Activated naive CD4-positive, alpha-beta T cell treated with anti-CD3 and anti-CD28 coated beads, Interleukin-2, amount 50 U/mL, for 16 hours (primary cell): ENCODE data around the gene PATL1.
"Not testable (repeated sequence)": the region's sequence is repeated elsewhere in the genome, so short reads cannot be mapped to it uniquely, and the experiment has no call there.

Source experiments
- DNase-seq: peaks from one replicate; pipeline ENCODE4 v3.0.0-alpha.2; 2020

Gene PATL1

GRCh38 chr11:59671471-59671870 lies 2.6 kb upstream of the PATL1 start:
- no peak for DNase-seq

DNA sequence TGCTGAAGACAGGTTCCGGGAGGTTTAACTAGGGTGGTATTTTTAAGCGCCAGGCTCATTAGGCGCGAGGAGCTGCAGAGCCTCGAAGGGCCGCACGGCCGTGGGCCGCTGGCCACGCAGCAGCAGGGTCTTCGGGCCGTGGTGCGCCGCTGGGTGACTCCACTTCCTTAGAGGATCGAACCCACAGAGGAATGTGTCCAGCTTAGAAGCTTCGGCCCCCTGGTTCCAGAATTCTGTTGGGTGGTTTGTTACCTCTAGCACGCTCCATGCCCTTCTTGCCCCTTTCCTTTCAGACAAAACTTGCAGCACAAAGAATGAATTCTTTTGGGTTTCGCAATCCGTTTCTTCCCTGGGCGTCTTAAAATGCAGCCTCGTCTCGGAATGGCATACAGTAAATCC lies 773 bp upstream of the PATL1 start:
- DNase-seq, result no peak

DNA sequence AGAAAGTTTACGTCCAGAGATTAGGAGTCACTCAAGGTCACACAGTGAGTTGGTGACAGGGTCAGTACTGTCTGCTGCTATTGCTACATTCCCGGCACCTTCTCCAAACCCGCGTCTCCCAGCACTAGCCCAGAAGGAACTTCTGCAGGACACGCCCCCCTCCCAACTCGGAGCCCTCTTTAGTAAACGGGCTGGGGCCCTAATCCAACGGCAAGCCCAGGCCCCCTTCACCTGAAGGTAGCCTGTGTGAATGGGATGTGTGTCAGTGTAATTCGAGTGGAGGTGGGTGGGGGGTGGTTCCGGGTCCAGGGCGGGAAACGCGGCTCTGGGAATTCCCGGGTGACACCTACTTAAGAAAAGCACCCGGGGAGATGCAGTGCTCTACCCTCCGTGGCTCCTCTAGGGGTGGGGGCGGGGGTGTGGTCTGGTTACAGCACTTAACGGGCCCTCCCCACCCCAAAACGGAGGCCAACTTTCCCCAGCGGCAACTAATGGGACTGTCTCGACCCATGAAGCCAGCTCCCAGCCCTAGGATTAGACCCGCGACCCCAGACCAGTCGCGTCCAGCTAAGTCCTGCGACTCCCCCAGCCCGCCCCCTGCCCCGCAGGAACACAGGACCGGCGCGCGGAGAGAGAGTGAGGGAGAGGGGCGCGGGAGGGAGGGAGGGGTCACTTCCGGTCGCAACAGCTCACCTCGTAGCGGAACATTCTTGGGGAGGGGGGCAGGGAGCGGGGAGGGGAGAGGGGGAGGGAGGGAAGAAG lies 468 bp downstream of the PATL1 start:
- peak; percentile 74 for DNase-seq

DNA sequence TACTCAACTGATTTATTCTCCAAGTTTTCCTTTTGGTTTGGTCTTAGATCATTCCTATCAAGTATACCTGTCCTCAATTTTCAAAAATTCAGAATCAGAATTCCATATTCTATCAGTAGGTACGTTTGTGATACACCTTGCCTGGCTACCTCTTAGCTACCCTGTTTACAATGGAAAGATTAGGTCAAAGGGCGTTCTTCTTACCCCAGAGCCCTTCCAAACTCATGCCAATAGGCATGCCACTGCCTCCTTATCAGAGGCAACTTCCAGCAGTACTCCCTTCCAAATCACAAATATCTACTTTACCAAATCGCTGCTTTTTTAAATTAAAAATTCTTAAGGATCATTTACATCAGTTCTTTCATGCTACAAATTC lies 1.0 kb downstream of the PATL1 start:
- DNase-seq, result no peak

- DNase-seq, result no peak
Observed at GRCh38 chr11:59666969-59667368, 1.9 kb downstream of the PATL1 start.

DNA sequence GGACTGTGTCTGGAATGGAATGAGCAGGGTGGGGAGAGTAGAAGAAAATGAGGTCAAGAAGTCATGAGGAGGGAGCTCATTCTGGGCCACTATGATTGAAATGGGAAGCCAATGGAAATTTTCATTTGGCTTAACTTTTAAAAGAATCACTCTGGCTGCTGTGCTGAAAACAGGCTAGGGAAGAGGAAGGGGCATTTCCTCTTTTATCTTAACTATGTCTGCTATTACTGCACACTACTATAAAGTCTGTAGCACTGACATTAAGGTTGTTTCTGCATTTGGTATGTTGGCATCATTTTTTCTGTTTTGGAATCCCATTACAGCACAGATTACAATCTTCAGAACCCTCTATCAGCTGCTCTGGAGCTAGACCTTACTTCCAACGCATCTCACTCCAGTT lies 8.2 kb downstream of the PATL1 start:
- DNase-seq, result no peak

- no peak for DNase-seq
Observed at GRCh38 chr11:59659981-59660380, 8.9 kb downstream of the PATL1 start.

- DNase-seq, result no peak
Observed at GRCh38 chr11:59658036-59658435, 10.8 kb downstream of the PATL1 start.

GRCh38 chr11:59654893-59655292 lies 13.9 kb downstream of the PATL1 start:
- DNase-seq, result no peak

DNA sequence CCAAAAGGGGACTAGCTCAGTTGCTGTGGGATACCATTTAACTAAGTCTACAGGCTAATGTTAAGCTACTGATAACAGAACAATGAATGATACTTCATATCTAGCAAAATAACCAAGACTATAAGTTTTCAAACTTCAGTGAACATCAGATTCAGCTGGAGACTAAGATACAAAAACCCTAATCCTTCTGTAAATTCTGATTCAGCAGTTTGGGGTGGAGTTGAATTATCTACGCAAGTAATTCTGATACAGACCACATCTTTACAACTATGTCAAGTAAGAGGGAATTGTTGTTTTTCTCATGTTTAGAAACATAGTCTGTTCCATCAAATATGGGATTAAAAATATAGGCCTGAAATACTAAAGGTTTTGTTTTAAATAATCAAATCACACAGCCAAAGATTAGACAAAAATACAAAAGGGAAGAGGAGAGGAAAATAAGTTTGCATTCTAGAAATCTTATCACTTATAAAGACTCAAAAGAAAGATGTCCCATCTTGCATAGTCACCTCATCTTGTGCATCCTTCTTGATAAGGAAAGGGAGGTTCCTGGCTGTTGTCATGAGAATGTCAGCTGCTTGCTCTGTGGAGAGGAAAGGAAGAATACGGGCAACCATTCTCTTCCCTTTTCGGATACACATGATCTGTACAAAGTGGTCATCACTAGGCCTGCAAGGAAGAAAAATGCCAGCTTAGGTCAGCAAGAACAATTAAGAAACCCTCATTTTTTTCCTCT lies 21.4 kb downstream of the PATL1 start:
- DNase-seq, result no peak

GRCh38 chr11:59644528-59644927 lies 24.3 kb downstream of the PATL1 start:
- DNase-seq, result no peak

DNA sequence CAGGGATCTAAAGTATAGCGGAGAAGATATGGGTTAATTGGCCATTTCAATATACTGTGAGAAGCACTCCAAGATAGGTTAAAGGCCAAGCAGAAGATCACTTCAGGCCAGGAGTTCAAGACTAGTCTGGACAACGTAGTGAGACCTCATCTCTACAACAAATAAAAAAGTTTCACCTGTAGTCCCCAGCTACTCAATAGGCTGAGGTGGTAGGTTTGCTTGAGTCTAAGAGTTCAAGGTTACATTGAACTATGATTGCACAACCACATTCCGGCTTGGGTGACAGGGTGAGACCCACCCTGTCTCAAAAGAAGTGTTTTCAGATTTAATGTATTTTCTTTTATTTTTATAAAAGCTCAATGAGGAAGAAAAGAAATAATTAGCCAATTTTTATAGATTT lies 25.4 kb downstream of the PATL1 start:
- no peak for DNase-seq

DNA sequence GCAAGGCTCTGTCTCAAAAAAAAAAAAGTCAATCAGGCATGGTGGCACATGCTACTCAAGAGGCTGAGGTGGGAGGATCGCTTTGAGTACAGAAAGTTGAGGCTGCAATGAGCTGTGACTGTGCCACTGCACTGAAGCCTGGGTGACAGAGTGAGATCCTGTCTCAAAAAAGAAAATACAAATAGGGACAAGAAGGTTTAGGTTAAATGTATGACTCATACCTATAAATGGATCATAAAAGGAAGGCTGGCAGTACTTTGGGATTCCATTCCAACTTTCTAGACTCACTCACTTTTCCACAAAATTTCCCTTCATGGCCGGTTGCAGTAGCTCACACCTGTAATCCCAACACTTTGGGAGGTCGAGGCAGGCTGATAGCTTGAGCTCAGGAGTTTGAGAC lies 27.7 kb downstream of the PATL1 start:
- DNase-seq, result no peak

GRCh38 chr11:59630493-59630892 lies 38.3 kb downstream of the PATL1 start:
- no peak for DNase-seq

DNA sequence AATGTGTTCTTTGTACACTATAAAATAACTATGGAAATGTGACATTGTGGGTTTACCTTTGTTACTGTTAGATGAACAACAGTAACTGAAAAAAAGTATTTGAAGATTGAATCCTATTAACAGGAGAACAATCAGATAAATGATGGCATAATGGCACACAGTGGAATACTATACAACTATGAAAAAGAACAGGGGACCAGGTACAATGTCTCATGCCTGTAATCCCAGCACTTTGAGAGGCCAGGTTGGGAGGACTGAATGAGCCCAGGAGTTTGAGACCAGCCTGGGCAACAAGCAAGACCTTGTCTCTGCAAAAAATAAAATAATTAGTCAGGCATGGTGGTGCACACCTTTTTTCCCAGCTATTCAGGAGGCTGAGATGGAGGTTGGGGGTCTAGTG lies 38.8 kb downstream of the PATL1 start:
- DNase-seq, result no peak

DNA sequence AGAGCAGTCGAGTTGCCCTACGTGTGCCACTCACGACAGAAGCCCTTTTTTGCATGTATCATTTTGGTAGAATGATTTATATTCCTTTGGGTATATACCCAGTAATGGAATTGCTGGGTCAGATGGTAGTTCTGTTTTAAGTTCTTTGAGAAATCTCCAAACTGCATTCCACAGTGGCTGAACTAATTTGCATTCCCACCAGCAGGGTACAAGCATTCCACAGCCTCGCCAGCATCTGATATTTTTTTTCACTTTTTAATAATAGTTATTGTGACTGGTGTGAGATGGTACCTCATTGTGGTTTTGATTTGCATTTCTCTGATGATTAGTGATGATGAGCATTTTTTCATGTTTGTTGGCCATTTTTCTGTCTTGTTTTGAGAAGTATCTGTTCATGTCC lies 41.9 kb downstream of the PATL1 start:
- not testable (repeated sequence) for DNase-seq

DNA sequence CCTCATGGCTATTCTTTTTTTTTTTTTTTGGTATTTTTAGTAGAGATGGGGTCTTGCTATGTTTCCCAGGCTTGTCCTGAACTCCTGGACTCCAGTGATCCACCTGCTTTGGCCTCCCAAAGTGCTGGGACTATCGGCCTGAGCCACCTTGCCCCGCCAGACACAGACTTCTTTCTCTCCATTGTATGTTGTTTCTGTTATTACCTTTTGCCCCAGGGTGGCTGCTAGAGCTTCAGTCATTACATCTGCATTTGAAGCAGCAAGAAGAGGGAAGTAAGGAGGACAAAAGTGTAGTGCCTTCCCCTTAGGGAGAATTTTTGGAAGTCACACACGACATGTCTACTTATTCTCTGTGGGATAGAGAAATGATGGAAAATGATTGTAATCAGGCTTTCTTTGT lies 43.1 kb downstream of the PATL1 start:
- DNase-seq, result no peak

- DNase-seq, result no peak
Observed at GRCh38 chr11:59617876-59618275, 51.0 kb downstream of the PATL1 start.

GRCh38 chr11:59616396-59616982 lies 52.3 kb downstream of the PATL1 start:
- no peak for DNase-seq

DNA sequence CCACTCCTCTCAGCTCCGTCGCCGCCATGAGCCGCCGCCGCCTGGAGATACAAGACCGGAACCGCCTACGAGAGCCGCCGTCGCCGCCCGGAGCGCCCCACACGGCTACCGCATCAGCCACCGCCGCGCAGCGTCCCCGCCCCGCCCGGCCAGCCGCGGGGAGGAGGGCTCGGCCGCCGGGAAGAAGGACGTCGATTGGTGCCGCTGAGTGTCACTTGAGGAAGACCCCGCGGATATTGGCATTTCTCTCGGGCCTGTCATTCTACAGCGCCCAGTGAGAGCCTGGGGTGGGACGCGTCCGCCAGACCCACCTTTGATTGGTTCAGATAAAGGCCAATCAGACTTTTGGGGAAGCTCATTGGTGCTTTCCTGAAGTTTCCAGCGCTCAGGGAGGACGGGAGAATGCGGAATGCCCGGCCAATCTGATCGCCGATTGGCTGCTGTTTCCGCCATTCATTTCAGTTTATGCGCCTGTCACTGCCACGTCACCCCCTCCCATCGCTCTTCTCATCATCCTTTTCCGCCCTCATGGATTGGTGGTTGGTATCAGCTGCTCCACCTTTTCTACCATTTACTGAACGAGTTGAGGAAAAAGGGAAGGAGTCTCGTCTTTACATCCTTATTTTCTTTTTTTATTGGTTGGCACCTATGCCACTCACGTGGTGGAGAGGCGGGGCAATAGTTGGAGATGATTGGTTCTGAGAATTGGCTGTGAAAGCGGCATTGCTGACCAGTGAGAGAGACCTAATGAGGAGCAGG lies 53.0 kb downstream of the PATL1 start, which contains the start of gene OSBP:
Gene OSBP, minus strand, starts transcription at position 138 of the 759 bp plus-strand sequence. Its CDS starts 110 bp downstream, at position 28.
- peak; percentile 96 for DNase-seq

DNA sequence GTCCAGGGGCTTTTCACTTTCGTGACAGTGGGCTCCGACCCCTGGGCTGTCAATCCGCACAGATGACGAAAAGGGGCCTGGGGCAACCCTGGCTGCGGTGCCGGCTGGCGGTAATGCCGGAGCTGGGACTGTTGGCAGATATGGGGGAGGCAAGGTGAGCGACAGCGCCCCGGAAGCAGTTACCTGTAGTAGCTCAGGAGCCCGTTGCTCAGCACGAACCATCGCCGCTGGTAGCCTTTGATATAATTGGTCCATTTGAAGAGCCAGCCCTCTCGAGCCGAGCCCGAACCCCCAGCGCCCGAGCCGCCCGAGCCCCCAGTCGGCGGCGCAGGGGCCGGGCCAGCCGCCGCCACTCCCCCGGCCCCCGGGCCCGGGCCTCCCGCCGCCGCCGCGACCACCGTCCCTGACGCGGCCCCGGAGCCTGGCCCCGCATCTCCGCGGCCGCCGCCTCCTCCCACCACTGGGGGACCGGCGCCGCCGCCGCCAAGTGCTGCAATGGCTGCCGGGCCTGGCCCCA lies 53.7 kb downstream of the PATL1 start:
- DNase-seq, result peak; percentile 66

DNA sequence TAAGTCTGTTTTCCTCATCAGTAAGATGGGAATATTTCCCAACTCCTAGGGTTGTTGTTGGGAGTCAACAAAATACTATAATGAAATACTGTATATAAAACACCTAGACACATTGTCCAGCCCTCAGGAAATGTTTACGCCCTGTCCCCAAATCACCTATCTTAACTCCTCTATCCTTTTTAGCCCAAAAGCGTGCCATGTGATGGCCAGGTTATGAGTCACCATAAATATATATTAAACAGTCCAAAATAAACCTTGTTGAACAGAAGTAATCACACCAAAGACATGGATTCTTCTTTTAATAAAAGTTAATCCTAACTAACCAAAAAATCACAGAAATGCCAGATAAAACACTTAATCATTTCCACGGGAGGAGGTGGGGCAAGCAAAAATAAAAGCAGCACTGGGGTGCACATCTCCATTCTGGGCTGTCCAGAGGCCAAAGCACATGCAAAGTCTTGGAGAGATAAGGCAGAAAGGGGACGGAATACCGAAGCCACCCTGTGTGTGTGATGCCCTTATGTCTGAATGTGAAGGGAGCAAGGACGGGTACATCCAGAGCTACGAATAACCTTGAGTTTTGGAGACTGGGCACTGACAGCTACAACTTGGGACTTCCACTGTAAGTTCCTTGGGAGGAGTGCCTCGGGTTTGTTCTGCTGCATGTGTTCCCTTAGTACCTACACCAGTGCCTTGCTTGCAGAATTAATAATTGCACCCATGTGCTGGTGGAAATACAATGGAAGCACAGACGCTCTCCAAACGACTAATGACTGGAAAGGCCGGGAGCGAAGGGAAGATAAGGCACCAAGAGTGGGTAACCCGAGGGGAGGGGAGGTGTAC lies 54.3 kb downstream of the PATL1 start:
- DNase-seq, result no peak
